ENCODE results near the gene CASZ1. TPM values are rescaled to one million over a fixed set of nuclear protein-coding genes. Genes with fewer than 3 reads are reported as not detected.

The CASZ1 gene
- total RNA-seq, 1 donor from 2014 or later = 4.8 TPM

GRCh38 chr1:10795276-10796021, 997 bp downstream of the CASZ1 start:
- DNase-seq (ENCODE audit: low spot score) (no peak), ATAC-seq (peak; percentile 47)

GRCh38 chr1:10794724-10795275, 1.6 kb downstream of the CASZ1 start:
- DNase-seq (ENCODE audit: low spot score) (no peak), ATAC-seq (peak; percentile 19)

DNA sequence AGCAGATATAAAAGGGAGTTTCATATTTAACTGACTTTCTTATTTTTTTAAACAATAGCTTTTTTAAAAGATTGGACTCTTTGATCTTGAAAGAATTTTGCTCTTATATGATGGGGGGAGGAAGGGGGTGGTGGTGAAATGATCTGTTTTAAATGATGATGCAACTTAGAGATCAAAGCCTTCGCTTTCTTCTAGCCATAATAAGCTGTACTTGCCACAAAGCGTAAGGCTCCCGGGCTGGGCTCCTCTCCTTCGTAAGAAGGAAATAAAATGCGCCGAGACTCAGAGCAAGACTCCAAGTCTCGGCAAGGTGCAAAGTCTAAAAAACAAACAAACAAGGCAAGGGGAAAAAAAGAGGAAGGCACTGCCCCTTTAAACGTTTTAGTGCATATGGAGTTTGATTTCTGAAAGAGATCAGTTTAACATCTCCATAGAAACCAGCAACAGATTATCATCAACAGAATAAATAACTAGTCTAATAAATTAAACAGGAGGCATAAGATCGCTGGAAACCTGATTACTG, 3.3 kb downstream of the CASZ1 start:
- no peak for DNase-seq (ENCODE audit: low spot score)

GRCh38 chr1:10791105-10791951, 5.1 kb downstream of the CASZ1 start:
- no peak for ATAC-seq
- DNase-seq (ENCODE audit: low spot score) = no peak

More for the DNA sequence above, 3.3 kb downstream of the CASZ1 start:
- ATAC-seq = no peak

GRCh38 chr1:10789803-10790702, 6.4 kb downstream of the CASZ1 start:
- ATAC-seq (no peak), DNase-seq (ENCODE audit: low spot score) (no peak)

GRCh38 chr1:10789047-10789791, 7.2 kb downstream of the CASZ1 start:
- no peak for DNase-seq (ENCODE audit: low spot score)
- no peak for ATAC-seq

GRCh38 chr1:10788592-10789006, 7.8 kb downstream of the CASZ1 start:
- peak; percentile 98 for ATAC-seq
- peak; percentile 71 for DNase-seq (ENCODE audit: low spot score)

DNA sequence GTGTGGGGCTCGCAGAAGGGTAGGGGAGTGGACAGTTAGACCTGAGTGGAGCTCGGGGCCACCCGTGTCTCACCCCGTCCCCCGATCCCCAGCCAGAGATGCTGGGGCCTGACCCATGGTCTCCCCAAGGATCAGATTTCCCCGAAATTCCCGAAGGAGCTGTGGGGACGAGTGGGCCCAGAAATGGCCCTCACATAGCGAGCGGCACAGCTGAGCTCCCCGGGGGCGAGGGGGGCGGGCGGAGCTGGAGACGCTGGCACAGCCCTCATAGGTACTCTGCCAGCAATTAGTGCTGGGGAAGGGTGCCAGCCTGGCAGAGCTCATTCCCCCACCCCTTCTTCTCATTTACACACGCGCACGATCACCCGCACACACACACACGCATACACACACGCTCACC, 9.2 kb downstream of the CASZ1 start:
- DNase-seq (ENCODE audit: low spot score) (no peak), ATAC-seq (no peak)

- DNase-seq (ENCODE audit: low spot score) (no peak), ATAC-seq (no peak)
These were observed 10.5 kb downstream of the CASZ1 start for GRCh38 chr1:10785728-10786638.

- no peak for ATAC-seq
- DNase-seq (ENCODE audit: low spot score) = no peak
These were observed 11.3 kb downstream of the CASZ1 start for GRCh38 chr1:10784998-10785727.

DNA sequence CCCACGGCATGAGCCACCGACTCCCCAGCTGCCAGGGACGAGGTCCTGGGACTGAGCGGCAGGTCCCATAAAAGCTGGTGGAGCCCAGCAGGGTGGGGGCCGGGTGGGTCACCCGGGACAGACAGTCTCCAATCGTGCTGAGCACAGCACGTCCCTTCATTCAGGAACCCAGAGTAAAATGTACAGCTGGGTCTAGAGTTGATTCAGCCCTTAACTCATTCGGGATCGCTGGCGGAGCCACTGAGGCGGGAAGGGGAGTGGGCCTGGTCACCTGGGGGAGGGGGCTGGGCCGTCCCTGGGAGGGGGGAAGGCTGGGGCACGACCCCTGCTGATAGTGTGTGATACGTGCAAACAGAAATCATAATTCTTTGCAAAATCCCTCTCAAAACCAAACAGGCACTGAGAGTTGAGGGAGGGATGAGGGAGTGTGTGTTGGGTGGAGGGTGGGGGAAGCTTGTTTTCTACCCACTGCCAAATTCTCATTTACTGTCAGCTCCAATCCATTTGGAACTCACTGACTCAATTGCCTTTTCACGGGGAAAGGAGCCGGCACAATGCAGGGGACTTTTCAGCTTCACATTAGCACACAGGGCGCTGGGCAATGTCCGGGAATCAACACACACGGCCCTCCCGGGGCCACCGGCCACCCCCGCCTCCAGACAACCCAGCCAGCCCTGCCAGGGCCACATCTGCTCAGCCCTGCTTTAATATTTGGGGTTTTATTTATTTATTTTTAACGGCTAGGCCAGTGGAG, 13.8 kb downstream of the CASZ1 start:
- ATAC-seq (no peak), DNase-seq (ENCODE audit: low spot score) (no peak)

- peak; percentile 94 for ATAC-seq
These were observed 15.3 kb downstream of the CASZ1 start for GRCh38 chr1:10781137-10781536.

DNA sequence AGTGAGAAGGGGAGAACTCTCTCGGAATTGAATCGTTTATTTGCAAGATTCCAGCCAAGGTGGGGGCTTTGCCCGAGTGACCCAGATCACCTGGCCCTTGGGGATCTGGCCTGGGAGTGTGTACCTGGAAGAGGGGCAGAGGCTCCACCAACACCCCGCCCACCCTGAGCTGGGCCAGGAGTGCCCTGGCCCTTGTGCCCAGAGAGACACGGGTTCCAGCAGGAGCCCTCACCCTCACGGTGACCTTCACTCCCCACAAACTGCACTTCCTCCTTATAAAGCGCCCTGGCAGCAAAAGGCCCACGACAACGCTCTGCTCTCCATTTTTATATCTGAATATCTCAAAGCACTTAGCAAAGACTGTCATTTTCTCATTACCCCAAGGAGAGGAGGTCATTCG, 16.6 kb downstream of the CASZ1 start:
- DNase-seq (ENCODE audit: low spot score) (no peak), ATAC-seq (no peak)

More at GRCh38 chr1:10781137-10781536, 15.3 kb downstream of the CASZ1 start:
- DNase-seq (ENCODE audit: low spot score) = peak; percentile 68

- no peak for DNase-seq (ENCODE audit: low spot score)
- ATAC-seq = no peak
These were observed 17.2 kb downstream of the CASZ1 start for GRCh38 chr1:10779201-10779600.

DNA sequence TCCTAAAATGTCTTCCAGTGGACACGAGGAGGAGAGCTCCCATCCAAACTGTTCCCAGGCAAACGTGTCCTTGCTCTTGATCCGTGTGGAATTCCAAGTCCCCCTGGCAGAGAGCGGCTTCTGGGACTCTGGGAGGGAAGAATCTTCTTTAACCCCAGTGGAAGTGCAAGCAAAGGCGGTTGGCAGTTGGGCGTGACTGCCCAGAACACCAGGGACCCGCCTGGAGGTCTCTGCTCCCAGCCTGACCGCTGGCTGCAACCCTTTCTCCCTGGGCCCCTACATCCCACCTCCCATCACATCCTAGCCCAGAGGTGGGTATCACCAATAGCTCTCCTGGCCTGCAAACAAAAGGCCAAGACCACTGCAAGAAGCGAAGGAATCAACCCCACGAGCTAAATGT, 17.8 kb downstream of the CASZ1 start:
- ATAC-seq (no peak), DNase-seq (ENCODE audit: low spot score) (no peak)

- ATAC-seq (no peak), DNase-seq (ENCODE audit: low spot score) (no peak)
These were observed 18.5 kb downstream of the CASZ1 start for GRCh38 chr1:10777749-10778574.
